Urothelium cell line (cell line): ENCODE data around the gene EBF4.
"Not testable (repeated sequence)": the region's sequence is repeated elsewhere in the genome, so short reads cannot be mapped to it uniquely, and the experiment has no call there.

ENCODE experiments used
- DNase-seq: peaks from one replicate; pipeline ENCODE4 v3.0.0; 2011; ENCODE audit warnings: low spot score, mixed read lengths
- FAIRE-seq: peaks from 2 replicates; lab custom pipeline; 2011; peaks lifted over from hg19 to GRCh38; lab: Jason Lieb, UNC

EBF4 gene

DNA sequence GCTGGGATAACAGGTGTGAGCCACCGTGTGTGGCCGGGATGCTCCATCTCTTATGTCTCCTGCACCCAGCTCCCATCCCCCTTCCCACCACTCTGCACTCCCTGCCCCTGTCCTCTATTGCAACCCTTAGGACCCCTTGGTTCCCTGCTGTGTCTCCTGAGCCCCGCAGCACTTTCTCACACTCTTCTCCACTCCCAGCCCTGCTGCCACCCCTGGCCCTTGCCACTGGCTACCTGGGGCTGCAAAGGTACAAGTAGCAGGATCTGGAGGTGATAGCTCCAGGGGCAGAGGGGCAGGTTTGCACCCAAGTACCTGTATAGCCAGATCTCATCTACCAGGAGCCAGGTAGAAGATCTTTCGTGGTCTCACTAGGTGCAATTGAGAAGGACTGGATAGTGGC, 114.4 kb downstream of the EBF4 start:
- FAIRE-seq, result no peak
- DNase-seq, result no peak

DNA sequence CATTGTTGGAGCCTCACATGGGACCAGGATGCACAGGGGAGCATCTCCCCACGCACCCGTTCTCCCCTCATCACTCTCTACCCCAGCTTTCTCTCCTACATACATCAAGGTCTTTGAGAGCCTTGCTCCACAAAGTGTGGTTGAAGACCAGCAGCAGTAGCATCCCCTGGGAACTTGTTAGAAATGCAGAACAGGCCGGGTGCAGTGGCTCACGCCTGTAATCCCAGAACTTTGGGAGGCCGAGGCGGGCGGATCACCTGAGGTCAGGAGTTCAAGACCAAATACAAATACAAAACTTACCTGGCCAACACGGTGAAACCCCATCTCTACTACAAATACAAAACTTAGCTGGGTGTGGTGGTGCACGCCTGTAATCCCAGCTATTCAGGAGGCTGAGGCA, 115.3 kb downstream of the EBF4 start:
- not testable (repeated sequence) for DNase-seq, FAIRE-seq

DNA sequence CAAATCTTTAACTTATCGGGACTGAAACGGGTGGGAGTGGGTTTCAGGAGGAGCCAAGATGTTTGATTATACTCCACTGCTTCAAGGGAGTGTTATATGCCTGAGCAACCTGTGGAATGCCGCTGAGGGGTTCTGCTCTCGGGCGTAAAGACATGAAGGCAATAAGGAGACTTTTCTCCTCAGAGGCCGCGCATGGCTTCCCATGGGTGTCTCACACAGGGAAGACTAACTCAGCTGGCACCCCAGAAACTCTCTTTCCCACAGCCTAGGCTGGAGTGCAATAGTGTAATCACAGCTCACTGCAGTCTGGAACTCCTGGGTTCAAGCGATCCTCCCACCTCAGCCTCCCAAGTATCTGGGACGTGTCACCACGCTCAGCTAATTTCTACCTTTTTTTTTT, 117.1 kb downstream of the EBF4 start:
- no peak for FAIRE-seq

More for the DNA sequence above, 117.1 kb downstream of the EBF4 start:
- DNase-seq, result no peak
